CD1c-positive myeloid dendritic cell (primary cell): ENCODE measurements around the gene TFAP2D.

Experiments
- DNase-seq: peaks from one replicate; pipeline ENCODE4 v3.0.0-alpha.2; 2016; ENCODE audit errors: extremely low spot score

The TFAP2D gene

GRCh38 chr6:50720623-50721022 lies 7.3 kb downstream of the TFAP2D start:
- no peak for DNase-seq

DNA sequence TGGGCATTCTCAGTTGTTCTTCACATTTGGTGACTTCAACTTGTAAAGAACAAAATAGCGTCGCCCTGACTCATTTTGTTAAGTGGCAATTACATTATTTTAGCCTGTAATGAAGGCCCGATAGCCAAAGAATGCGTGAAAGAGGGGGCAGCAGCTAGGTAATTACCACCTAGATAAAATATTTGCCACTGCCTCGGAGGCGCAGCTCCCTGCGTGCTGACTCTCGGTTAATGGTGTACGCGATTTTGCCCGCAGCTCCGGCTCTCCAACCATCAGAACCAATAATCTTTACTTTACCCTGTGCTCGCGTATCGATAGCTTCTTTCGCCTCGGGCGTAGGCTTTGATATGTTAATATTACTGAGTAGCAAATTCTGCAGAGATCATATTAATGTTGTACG lies 8.7 kb downstream of the TFAP2D start:
- no peak for DNase-seq

DNA sequence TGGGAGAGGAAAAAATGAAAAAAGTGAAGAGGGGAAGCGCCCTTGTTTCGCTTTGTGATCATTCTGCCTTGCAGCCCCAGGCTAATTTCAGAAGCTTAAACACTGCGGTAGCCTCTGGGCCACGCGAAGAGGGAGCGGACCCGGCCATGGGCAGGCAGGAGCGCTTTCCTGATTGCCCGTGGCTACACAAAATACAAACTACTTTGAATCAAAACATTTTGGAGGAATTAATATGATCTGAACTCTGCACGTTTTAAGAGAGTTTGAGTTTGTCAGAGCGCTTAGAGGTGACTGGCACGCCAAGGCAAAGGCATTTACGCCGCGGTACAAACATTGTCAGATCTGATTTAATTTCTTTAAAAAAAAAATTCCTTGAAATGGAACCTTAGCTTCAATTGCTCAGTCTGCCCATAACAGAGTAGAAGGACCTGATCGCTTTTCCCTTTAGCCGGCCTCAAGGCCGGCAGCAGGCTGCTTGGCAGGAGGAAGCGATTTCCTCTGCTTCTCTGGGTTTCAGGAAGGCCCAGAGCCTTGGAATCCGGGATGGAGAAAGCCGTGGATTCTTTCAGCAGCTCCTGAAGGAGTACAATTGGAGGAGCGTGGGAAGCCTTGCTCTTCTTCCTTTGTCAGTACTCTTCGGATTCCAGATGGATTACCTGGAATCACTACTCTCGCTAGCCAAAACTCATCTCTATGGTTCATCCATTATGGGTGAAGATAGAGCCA lies 9.7 kb downstream of the TFAP2D start:
- DNase-seq: no peak

- no peak for DNase-seq
Observed at GRCh38 chr6:50724381-50725124, 11.2 kb downstream of the TFAP2D start.

GRCh38 chr6:50734488-50734887 lies 21.2 kb downstream of the TFAP2D start:
- no peak for DNase-seq

- DNase-seq: no peak
Observed at GRCh38 chr6:50742161-50742560, 28.8 kb downstream of the TFAP2D start.

DNA sequence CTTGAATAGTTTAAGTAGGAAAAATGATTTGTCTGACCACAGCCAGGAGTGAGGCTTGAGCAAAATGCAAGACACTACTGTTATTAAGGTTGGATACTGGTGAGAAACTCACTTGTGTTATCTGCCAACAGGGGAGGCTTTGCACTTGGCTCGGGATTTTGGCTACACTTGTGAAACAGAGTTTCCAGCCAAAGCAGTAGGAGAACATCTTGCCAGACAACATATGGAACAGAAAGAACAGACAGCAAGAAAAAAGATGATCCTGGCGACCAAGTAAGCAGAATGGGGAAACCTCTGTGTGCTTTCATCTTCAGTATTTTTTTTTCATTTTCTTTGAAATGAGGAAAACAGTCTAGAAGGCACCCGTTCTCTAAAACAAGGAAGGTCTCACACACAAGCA lies 31.6 kb downstream of the TFAP2D start:
- no peak for DNase-seq

GRCh38 chr6:50762798-50763197 lies 49.5 kb downstream of the TFAP2D start:
- no peak for DNase-seq

GRCh38 chr6:50778696-50779095 lies 65.4 kb downstream of the TFAP2D start:
- DNase-seq: no peak

GRCh38 chr6:50780382-50780781 lies 67.1 kb downstream of the TFAP2D start:
- no peak for DNase-seq

GRCh38 chr6:50785921-50786320 lies 72.6 kb downstream of the TFAP2D start:
- no peak for DNase-seq

GRCh38 chr6:50791900-50792508 lies 78.7 kb downstream of the TFAP2D start:
- DNase-seq: peak; percentile 41

DNA sequence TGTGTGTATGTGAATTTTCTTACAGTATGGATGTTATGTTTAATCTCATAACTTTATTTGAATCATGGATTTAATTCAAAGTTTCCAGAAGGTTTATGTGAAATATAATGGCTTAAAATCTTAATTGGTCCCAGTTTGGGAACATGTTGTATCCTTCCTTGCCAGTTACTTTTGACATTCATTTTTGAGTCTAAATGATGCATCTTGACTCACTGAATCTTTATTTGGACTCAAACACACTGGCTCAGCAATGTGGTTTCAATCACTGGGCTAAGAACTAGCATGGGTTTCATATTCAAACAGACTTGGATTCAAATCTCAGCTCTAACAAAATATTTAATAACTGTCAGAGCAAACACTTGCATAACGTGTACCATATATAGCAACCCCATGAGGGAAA lies 79.4 kb downstream of the TFAP2D start:
- DNase-seq: no peak

GRCh38 chr6:50795574-50795973 lies 82.2 kb downstream of the TFAP2D start:
- no peak for DNase-seq

DNA sequence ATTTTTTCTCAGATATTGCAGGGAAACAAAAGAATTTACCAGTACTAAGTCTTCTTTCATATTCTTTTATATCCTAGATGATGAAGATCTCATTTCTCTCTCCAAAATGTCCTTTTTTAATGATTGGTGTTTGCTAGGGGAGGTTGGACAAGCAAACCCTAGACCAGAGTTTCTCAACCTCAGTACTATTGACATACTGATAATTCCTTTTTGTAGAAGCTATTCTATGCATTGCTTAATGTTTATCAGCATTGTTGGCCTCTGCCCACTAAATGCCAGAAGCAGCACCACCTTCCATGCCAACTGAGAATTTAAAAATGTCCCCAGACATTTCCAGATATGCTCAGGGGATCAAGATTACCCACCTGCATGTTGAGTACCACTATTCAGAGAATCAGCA lies 91.0 kb downstream of the TFAP2D start:
- no peak for DNase-seq

- no peak for DNase-seq
Observed at GRCh38 chr6:50807035-50807434, 93.7 kb downstream of the TFAP2D start.

DNA sequence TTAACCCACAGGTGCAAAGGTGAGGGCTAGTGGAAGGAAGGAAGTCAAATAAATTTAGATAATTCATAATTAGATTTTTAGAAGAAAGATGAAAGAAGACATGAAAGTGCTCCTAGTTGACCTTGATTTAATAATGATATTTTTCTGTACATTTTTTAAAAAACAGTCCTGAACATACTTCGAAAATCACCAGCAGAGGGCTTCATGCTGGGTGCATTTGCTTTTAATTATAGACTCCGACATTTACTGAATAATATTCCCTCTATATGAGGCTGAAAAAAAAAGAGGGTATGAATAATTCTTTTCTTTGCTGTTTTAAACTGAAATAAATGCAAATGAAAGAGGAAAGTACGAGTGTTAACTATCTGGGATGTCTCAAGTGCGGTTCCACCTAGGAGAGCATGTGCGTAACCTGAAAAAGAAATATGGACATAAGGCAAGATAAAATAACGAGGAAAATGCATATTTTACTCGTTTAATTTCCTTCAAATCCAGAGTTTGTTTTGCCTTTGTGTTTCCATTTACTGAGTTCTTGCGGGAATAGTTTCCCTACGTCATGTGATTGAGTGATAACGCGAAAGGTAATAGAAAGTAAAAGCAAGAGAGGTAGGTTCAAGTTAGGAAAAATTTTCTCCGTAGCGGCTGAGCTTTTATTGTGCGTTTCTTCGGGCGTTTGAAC lies 102.2 kb downstream of the TFAP2D start:
- no peak for DNase-seq

- peak; percentile 85 for DNase-seq
Observed at GRCh38 chr6:50816115-50816675, 102.9 kb downstream of the TFAP2D start.

GRCh38 chr6:50816947-50817645 lies 103.8 kb downstream of the TFAP2D start:
- no peak for DNase-seq

GRCh38 chr6:50817646-50817950 lies 104.3 kb downstream of the TFAP2D start:
- no peak for DNase-seq

DNA sequence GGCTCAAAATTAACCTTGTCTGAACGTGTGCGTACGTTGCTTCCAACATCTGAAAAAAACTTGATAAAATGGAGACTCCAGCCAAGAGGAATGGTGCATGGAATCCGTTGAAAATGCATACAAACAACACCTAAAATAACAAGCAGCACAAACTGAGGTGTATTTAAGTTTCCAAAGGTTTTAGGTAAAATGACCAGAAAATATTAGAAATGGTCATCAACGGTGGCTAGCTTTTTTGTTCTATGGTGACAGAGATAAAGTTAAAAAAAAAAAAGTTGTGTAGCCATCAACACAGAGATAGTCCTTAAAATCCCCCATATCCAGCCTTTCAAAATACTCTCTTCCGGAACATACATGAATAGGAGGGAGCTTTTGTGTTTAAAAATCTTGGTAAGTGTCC lies 104.7 kb downstream of the TFAP2D start:
- DNase-seq: no peak

DNA sequence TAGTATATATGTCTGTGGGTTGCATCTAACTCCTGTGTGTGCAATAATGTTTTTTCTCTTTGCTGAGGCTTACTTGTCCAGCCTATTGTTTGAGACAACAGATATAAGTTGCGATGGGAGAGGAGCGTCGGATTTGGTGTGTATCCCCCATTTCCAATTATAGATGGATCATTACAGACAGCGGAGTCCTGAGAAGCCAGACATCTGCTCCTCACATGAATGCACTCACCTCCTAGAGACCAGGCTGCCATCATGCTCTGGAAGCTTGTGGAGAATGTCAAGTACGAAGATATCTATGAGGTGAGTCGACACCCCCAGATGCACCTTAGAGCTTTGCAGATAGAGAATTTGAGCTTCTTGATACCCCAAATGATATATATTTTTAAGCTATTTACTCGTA lies 105.3 kb downstream of the TFAP2D start, which contains the start of gene TFAP2B:
TFAP2B (plus strand) TSS at position 199 of the 400 bp plus-strand sequence; CDS start at position 220, 21 bp downstream.
- no peak for DNase-seq
